Activated CD4-positive, alpha-beta T cell treated with anti-CD3 and anti-CD28 coated beads, Interleukin-2, amount 50 U/mL, for 4 hours (primary cell): ENCODE data around the gene LTBP2.

Experiments used
- DNase-seq, 2 experiments: peaks; one replicate each; pipeline ENCODE4 v3.0.0-alpha.2; 2020

LTBP2 gene

GRCh38 chr14:74611650-74612349 lies at the start of gene LTBP2:
LTBP2 (minus strand) TSS chr14:74612237; CDS start chr14:74611944, 293 bp downstream.
- DNase-seq = no peak

GRCh38 chr14:74660863-74661262 lies 48.8 kb upstream of the LTBP2 start:
- no peak for DNase-seq

DNA sequence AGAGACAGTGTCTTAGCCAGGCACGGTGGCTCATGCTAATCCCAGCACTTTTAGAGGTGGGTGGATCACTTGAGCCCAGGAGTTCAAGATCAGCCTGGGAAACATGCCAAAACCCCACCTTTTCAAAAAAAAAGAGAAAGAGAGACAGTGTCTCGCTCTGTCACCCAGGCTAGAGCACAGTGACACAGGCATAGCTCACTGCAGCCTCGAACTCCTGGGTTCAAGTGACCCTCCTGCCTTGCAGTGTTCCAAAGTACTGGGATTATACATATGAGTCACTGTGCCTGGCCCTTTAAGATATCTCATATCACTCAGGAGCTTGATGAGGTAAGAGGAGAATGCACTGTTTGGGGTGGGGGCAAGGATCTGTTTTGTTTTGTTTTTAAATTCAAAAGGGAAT lies 48.1 kb upstream of the LTBP2 start:
- DNase-seq = no peak

DNA sequence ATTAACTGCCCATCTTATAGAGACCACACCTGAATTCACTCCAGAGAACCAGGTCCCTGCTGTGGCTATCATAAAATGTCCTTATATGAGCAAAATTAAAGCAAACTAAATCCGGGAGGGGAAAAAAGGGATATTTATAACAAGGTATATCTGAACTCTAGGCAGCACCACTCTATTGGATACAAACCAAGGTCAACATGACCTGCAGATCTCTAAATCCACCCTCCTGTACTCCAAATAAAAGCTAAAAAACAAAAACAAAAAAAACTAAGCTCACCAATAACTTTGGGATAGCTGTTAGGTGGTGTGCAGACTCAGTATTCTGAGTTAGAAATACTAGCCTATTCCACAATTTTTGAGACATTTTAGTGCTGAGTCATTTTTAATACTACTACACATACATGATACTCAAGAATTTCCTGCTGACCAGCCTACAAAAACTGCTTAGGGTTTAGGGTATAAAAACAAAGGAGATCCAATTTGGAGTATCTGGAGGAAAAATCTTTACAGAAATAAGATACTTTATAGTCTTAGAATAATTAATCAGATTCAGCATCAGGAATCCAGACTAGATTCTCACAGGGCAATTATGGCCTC lies 46.6 kb upstream of the LTBP2 start:
- no peak for DNase-seq

DNA sequence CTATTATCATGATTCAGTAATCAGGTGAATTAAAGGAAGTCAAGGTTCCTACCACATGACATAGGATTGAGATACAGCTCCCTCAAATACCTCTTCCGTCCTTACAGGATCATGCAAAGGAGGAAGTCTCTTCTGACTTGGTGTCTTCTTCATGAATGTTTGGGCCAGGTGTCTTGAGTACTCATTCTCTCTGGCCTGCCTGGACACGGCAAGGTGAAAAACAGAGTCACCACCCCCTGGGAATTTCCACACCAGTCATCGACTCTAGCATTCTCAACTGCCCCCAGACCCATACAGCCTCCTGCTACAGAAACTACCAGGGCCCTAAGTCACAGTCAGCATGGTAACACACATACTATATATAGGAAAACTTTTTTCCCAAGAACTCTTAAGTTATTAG lies 44.9 kb upstream of the LTBP2 start:
- no peak for DNase-seq

GRCh38 chr14:74655599-74656395 lies 43.8 kb upstream of the LTBP2 start:
- no peak for DNase-seq

DNA sequence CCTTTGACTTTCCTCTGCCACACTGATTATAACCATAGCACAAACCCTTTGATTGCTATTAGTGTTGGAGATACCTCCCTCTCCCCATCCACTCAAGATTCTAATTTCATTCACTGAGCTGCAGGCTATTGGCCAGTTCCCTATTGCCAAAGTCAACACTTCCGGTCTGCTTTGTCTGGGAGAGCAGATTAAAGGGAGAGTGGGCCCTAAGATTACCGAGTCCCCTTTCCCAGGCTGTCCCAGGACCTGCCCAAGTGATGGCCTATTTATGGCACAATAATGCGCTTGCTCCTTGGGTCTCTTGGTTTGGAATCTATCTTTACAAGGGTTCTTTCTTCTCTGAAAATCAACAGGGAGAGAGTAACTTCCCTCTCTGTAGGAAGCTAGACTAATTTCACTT lies 42.9 kb upstream of the LTBP2 start:
- no peak for DNase-seq

GRCh38 chr14:74653386-74654138 lies 41.5 kb upstream of the LTBP2 start:
- no peak for DNase-seq

DNA sequence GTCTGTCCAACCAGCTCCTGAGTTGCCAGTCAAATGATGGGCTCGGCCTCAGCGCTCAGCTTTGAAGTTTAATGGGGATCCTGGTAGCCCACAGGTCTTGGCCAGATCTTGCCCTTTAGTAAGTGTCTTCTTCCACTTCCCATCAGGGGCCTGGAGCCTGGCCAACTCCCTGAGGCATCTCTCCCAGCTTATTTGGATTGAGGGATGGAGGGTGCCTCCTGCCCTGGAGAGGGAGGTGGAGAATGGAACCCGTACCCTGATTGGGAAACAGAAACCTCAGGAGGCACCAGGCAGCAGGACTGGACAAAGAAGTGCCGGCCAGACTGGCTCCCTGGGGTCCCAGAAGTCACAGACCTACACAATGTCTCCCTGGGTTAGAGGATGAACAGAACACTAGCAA lies 40.5 kb upstream of the LTBP2 start:
- no peak for DNase-seq

DNA sequence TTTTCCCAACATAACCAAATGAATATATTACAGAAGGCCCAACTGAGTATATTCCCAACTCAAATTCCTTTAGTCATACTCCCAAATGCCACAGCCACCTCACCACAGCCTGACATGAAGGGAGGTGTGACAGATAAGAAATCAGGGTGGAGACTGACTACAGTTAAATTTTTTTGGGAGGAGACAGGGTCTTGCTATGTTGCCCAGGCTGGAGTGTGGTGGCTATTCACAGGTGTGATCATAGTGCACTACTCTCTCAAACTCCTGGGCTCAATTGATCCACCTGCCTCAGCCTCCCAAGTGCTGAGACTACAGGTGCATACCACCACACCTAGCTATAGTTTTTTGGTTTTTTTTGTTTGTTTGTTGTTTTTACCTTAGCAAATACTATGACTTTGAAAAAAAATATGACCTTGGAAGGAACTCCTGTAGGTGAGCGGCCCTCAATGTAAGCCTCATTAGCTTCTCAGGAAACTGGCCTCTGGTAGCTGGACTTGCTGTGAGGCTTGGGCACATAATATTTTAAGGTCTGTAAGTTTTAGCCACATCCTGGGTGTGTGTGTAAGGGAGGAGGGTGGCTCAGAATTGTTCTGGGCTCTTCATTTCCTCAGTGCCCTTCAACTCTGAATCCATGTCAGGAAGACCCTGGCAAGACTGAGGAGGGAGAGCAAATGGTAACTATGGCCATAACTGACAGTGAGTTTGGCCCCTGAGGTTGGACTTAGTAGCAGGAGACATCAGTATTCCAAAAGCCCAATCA lies 39.1 kb upstream of the LTBP2 start:
- no peak for DNase-seq

DNA sequence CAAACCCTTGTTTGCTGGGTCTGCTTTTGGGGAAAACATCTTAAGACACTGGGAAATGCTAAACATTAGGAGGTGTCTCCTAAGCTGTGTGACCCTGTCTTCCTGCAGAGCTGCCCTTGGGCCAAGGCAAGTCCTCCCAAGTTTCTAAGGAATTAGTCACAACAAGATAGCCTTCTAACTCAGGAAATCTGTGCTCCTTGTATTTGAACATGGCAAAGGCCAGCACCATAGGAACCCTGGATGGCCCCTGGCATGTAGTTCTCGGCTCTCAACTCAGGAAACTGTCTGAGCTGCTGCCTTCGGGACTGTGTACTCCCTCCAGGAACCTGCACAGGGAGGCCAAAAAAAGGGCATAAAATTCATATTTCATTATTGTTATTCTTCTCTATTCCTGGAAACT lies 37.6 kb upstream of the LTBP2 start:
- no peak for DNase-seq

DNA sequence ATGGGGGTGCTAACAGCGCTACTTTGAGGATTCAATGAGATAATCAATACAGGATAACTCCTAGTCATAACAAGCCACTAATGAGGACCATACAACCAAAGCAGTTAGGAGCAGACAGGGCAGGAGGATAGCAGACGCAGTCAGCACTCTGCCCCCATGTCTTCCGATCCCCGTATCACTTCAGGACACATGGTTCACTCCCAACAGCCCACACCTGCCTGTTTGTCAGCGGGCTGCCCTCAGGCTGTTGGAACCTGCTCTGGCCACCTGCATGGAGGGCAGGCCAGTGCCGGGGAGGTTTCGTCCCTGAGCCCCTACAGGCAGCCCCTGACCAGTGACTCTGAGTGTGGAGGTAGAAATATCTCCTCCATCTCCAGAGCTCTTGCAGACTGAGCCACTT lies 37.1 kb upstream of the LTBP2 start:
- DNase-seq = no peak

- no peak for DNase-seq
These were observed 36.6 kb upstream of the LTBP2 start for GRCh38 chr14:74648601-74649000.

DNA sequence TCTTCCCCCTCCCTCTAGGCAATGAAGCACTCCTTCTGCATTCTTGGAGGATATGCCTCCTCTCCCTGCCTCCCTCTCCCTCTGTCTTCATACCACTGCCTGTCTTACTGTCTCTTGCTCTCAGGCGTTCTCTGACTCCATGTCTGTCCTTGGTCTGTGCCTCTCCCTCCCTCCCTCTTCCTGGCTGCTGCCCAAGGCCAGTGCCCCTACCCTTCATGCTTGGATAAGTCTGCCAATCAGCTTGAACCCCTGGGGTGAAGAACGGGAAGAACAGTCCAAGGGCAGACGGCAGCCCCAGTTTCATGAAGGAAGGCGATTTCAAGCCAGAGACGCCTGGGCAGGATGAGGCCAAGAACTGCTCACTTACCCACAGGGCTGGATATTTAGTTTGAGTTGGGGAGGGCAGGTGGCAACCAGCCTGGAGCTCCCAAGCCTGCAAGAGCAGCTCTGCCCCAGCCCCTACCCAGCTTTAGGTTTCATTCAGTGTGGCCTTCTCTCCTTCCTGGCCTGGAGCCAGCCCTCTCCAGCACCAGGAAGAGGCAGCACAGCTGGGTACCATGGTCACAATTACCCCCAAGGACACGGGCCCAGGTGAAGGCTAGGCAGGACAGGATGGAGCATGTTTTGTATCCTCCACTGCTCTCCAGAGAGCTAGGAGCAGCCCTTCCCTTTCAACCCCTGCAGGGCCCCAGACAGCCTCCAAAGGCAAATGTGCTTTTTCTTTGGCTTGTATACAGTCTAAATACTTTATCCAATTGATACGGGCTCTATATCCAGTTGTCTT lies 35.8 kb upstream of the LTBP2 start:
- no peak for DNase-seq

- DNase-seq = no peak
These were observed 35.1 kb upstream of the LTBP2 start for GRCh38 chr14:74647061-74647677.

DNA sequence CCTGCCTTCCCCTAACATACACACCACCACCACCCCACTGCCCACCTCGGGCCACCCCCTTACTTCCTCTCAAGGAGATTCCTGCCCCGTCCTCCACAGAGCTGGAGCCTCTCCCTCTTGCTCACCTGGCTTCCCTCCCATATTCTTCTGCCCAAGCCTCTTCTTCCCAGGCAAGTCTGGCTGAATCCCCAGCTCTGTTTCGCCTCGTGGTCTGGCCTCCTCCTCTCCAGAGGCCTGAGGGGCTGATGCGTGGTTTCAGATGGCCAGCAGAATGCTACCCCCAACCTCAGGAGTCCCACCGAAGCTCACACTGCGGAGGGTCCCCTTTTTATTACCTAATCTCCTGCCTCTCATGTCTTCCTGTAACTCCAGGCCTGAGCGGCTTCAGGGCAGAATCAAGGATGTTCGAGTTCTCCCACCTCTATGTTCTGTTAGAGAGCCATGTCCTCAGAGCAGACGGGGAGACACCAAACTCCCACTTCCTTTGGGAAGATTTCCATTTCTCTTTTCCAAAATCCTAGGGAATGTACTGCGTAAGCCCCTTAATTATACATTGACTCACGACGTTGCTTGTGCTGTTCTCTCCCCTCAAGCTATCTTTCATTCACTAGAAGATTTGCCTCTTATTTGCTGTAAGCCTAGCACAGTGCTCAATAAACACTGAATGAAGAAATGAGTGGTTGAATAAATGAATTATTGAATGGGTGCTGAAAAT lies 33.9 kb upstream of the LTBP2 start:
- DNase-seq = no peak

DNA sequence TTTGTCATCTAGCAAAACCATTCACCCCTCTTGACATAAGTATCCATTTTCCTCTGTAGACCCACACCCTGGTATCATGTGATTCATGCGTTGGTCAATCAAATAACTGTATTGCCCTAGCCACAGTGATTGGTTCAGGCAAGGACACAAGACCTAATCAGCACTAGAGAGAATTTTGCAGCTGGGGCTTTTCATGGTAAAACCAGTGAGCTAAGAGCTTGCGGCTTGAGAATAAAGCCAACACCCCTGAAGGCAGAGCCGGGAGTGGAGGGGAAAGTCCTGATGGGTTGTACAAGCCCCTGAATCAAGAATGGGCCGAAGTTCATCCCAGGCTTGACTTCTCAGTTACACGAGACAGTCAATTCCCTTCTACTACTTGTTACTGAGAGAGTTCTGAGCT lies 33.2 kb upstream of the LTBP2 start:
- DNase-seq = no peak

DNA sequence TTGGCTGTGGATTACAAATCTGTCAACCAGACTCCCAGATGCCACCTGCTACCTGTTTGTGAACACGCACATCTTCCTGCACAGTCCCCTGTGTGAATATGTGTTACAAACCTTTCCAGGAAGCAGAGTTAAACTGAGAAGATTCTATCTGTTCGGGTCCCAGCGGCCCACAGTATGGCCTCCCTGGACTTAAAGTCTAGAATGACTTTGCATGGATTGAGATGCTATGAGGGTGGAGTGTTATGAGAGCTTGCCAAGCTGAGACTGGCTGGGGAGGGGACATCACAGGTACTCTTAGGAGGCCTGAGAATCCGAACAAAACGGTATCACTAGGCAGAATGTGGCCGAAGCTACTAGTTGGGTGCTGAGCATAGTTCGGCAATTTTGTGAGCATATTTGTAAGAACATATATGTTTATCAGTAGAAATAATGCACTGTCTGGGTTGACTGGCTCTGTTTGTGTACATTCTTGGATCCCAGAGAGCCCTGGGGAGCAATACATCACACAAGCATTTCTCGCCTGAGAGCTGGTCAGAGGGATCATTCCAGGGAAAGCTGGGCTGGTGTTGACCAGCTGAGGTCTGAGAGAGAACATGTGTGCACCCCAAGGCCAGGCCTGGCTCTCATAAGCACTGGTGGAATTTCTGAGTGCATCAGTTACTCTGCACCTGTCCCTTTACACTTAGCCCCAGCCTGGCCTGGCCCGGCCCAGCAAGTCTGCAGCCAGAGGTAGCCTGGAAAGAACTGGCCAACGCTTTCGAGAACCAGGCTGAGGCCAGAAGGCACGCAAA lies 29.8 kb upstream of the LTBP2 start:
- no peak for DNase-seq

- DNase-seq = no peak
These were observed 26.9 kb upstream of the LTBP2 start for GRCh38 chr14:74638966-74639365.

DNA sequence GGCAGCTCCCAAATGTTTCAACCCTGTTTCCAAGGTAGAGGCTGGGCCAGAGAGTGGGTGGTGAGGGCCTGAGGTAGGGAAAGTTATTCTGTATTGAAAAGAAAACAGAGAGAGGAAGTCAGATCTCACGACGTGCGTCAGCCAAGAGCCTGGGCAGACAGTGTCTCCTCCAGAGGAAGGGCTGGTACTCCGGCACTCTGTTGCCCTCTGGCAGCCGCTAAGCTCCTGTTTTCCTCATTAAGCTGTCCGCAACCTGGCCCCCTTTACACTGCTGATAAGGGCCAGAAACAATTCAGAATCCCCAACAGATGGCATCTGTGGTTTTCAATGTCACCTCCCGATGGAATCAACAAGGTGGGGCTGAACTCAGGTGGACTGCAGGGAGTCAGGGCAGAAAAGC lies 26.0 kb upstream of the LTBP2 start:
- DNase-seq = no peak
